Measurements from ENCODE around the gene ZBTB47.

Gene ZBTB47

GRCh38 chr3:42696356-42697288, 43.1 kb downstream of the ZBTB47 start:
- DNase-seq (ENCODE audit: low spot score) = no peak
- TF ChIP-seq CTCF (IDR thresholded peaks at IDR 0.05; ENCODE audit: extremely low read depth, insufficient read depth, missing control alignments) = no peak
- in situ Hi-C loops (cut with MboI; ENCODE audit: low pct_unique_long_range_greater_than_20kb, low sequenced_read_pairs, unreplicated experiment) = no loop called here

DNA sequence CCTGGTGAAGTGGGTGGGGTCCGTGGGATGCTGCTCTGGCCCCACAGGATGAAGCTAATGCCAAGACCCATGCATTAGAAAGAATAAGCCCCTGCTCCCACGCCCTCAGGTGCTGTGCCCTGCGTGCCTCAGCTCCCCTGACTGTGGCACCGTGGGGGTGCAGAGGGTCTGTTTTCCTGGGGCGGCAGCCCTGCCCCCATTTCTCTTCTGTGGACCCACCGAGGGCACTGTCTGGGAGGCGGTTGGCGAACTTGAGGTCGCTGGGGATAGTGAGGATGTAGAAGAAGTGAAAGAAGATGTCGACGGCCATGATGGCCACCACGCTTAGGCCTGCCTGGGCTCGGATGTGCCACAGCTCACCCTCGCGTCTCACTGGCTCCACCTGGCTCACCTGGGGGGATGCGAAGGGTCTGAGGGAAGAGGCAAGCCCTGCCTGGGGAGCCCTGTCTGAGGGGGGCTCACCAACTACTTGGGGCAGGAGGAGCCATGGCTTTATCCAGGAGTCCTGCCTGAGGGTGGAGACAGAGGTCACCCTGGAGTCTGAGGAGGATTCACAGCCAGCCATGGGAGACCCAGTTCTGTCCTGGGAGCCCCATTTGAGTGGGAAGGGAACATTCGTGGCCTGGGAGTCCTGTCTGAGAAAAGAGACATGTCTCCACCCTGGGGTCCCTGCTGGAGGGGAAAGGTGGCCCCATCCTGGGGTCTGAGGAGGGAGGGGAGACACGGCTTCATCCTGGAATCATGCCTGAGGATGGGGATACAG, 44.0 kb downstream of the ZBTB47 start:
- no peak for TF ChIP-seq CTCF (IDR thresholded peaks at IDR 0.05; ENCODE audit: extremely low read depth, insufficient read depth, missing control alignments)
- no peak for DNase-seq (ENCODE audit: low spot score)
- in situ Hi-C loops (cut with MboI; ENCODE audit: low pct_unique_long_range_greater_than_20kb, low sequenced_read_pairs, unreplicated experiment) = no loop called here

DNA sequence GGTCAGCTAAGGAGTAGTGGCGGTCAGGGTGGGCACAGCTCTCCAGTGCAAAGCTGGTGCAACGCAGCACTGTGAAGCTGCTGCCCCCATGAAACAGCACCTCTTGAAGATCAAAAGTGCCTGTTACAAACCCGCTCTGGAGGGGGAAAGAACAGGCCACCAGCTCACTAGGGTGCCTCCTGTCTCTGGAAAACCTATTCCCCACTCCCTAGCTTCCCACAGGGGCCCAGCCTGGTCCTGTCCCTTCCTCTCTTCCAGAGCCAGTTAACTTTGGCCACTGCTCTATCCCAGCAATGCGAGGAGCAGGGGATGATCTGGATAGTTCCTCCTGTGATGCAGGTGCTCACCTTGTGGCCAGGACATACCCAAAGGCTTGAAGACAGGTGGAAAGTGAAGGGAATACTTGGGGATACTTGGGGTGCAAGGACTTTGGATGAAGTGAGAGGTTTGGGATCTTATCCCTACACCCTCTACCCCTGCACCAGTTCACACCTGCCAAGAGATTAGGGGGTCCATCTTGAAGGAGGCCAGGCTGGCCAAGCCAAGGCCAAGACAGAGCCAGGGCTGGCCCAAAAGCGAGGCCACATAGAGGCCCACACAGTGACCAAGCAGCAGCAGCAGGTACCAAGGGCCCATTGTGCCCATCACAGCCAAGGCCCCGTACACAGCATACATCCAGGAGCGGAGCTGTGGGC, 44.9 kb downstream of the ZBTB47 start:
- in situ Hi-C loops (cut with MboI; ENCODE audit: low pct_unique_long_range_greater_than_20kb, low sequenced_read_pairs, unreplicated experiment) = no loop called here
- TF ChIP-seq CTCF (IDR thresholded peaks at IDR 0.05; ENCODE audit: extremely low read depth, insufficient read depth, missing control alignments) = no peak
- DNase-seq (ENCODE audit: low spot score) = no peak

DNA sequence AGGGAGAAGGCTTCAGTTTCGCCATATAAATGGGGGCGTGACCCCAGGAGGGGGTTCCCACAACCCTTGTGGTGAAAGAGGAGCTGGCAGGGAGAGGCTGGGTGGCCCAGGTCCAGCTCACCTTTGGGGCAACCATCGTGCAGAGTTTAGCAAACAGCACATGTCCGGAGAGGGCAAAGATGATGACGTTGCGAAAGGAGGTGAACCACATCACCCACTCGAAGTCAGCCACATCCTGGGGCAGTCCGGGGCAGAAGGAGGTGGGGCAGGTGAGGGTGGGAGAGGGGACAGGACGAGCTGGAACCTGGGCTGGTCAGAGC, 45.4 kb downstream of the ZBTB47 start:
- in situ Hi-C loops (cut with MboI; ENCODE audit: low pct_unique_long_range_greater_than_20kb, low sequenced_read_pairs, unreplicated experiment) = no loop called here
- DNase-seq (ENCODE audit: low spot score) = no peak
- no peak for TF ChIP-seq CTCF (IDR thresholded peaks at IDR 0.05; ENCODE audit: extremely low read depth, insufficient read depth, missing control alignments)

DNA sequence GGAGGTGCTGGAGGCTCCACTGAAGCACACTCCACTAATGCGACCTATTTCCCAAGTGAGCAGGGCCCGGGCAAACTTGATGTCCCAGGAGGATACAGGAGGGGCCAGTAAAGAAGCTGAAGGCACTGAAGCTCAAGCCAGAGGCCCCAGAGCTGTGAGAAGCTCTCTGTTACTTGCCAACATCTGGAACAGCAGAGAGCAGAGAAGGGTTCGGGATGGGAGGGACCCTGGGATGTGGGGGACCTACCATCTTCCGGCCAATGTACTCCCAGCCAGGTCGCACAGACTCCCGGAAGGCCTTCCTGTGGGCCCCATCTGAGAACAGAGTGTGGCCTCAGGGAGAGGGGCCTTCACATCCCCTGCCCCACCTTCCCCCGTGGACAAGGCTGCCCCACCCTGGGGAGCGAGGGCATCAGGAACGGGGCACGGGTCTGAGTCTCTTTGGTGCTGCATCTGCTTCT, 46.0 kb downstream of the ZBTB47 start:
- no peak for DNase-seq (ENCODE audit: low spot score)
- in situ Hi-C loops (cut with MboI; ENCODE audit: low pct_unique_long_range_greater_than_20kb, low sequenced_read_pairs, unreplicated experiment) = no loop called here
- no peak for TF ChIP-seq CTCF (IDR thresholded peaks at IDR 0.05; ENCODE audit: extremely low read depth, insufficient read depth, missing control alignments)

Measured in GM13977 (cell line).